Activated naive CD8-positive, alpha-beta T cell treated with anti-CD3 and anti-CD28 coated beads, Interleukin-2, amount 50 U/mL, for 24 hours (primary cell): Measurements from ENCODE around the gene PARP1.
"Not testable (repeated sequence)": the region's sequence is repeated elsewhere in the genome, so short reads cannot be mapped to it uniquely, and the experiment has no call there.

Experiments
- ATAC-seq: fragments of 150-1000 bp; cut with Tn5 transposase; one replicate; pipeline ENCODE4 v1.10.0; 2021
- DNase-seq: peaks from one replicate; pipeline ENCODE4 v3.0.0; 2021
- H3K27ac Mint-ChIP-seq: one replicate; pipeline ENCODE4 v1.8.0; 2021; ENCODE audit warnings: mild to moderate bottlenecking, mixed read lengths
- H3K27me3 Mint-ChIP-seq: one replicate; pipeline ENCODE4 v1.8.0; 2021; ENCODE audit warnings: mixed read lengths
- H3K36me3 Mint-ChIP-seq: one replicate; pipeline ENCODE4 v1.8.0; 2021; ENCODE audit warnings: low read depth, mixed read lengths
- H3K4me1 Mint-ChIP-seq: one replicate; pipeline ENCODE4 v1.8.0; 2021; ENCODE audit warnings: mixed read lengths
- H3K4me3 Mint-ChIP-seq: one replicate; pipeline ENCODE4 v1.8.0; 2021; ENCODE audit warnings: mild to moderate bottlenecking, moderate library complexity, mixed read lengths
- H3K9me3 Mint-ChIP-seq: one replicate; pipeline ENCODE4 v1.8.0; 2021; ENCODE audit warnings: mixed read lengths

PARP1 gene

DNA sequence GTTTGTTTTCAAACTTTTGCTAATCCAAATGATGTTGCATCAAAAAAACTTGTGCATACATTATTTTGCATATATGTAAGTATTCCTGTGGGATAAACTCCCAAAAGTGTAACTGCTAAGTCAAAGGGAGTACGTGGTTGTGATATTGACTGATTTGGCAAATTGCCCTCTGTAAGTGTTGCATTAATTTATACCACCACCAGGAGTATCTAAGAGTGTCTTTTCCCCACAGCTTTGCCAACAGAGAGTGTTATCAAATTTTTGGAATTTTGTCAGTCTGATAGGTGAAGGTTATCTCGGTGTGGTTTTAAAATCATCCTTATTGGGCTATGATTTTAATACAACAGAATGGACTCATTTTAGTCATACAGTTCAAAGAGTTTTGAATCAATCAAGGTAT is 30.1 kb upstream of the PARP1 start:
- peaks cover 3% of the 10 kb centered on the region for H3K9me3 Mint-ChIP-seq
- ATAC-seq (no peak), DNase-seq (no peak)
- H3K27ac Mint-ChIP-seq = no peak overlapping the region
- no peaks in the 10 kb centered on the region for H3K36me3 Mint-ChIP-seq
- H3K4me1 Mint-ChIP-seq = no peaks in the 10 kb centered on the region
- H3K4me3 Mint-ChIP-seq = no peak overlapping the region
- H3K27me3 Mint-ChIP-seq = no peaks in the 10 kb centered on the region

DNA sequence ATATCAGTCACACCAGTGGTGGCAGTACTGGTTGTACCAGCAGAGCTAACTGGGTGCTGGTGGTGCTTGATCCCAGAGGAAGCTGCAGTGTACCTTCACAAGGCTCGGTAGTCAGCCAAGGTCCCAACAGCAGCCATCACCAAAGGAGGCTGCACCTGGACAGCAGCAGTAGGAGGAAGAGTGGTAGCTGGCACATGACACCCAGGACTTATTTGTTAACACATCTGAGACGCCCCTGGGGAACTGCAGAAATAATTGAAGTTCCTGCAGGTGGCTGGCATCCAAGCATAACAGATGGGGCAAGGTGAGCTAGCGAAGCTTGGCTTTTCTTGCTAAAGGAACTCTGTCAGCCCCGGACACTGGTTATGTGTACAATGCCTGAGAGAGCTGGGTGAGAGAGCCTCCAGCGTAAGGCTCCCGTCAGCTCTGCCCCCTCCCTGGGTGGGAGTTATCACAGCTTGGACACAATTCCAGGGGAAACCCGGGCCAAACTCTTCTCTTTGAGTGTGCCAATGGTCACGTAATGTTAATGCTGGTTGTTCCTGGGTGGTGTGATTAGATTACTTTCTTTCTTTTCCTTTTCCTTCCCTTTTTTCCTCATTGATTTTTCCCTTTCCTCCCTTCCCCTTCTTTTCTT is 29.1 kb upstream of the PARP1 start:
- no peak overlapping the region for H3K4me3 Mint-ChIP-seq
- no peaks in the 10 kb centered on the region for H3K27me3 Mint-ChIP-seq
- DNase-seq = no peak
- H3K27ac Mint-ChIP-seq = no peak overlapping the region
- peaks cover 3% of the 10 kb centered on the region for H3K9me3 Mint-ChIP-seq
- H3K36me3 Mint-ChIP-seq = no peaks in the 10 kb centered on the region
- no peaks in the 10 kb centered on the region for H3K4me1 Mint-ChIP-seq
- ATAC-seq = peak; percentile 43

DNA sequence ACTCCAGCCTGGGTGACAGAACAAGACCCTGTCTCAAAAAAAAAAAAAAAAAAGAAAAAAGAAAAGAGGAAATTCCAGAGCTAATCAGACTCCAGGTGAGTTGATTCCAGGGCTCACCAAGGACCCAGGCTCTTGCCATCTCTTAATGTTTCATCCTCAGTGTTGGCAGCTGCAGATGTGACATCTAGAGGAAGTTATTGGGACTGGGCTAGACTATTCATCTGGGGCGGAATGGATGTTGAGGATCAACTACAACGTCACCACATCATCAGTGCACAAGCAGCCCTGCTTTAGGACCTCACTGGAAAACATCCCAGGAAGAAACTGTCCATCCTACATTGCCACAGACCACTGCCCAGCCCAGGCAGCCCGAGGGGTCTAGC is 28.6 kb upstream of the PARP1 start:
- H3K27ac Mint-ChIP-seq = no peak overlapping the region
- no peak for ATAC-seq
- no peak for DNase-seq
- no peak overlapping the region for H3K4me3 Mint-ChIP-seq
- H3K4me1 Mint-ChIP-seq = no peaks in the 10 kb centered on the region
- H3K27me3 Mint-ChIP-seq = no peaks in the 10 kb centered on the region
- H3K36me3 Mint-ChIP-seq = no peaks in the 10 kb centered on the region
- peaks cover 3% of the 10 kb centered on the region for H3K9me3 Mint-ChIP-seq

DNA sequence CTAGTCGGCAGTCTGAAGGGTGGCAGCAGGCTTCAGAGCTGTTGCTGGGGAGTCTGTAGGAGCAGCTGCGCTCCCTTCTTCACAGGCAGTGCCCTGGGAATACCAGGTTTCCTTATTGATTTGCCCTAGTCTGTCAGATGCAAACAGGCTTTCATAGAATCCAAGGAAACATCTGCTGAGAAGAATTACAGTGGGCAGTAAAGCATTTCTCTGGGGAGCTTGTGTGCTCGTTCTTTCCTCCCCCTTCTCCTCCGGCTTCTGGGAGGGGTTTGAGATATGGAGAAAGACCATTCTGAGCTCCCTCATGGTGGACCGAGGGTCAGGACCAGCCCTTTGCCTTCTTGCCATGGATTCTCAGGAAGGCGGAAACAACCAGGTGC is 25.4 kb upstream of the PARP1 start:
- Mint-ChIP-seq H3K9me3 (peaks cover 2% of the 10 kb centered on the region), H3K36me3 (no peaks in the 10 kb centered on the region), H3K4me1 (peaks cover 13% of the 10 kb centered on the region), H3K27ac (no peak overlapping the region), H3K4me3 (no peak overlapping the region), H3K27me3 (no peaks in the 10 kb centered on the region)
- no peak for ATAC-seq
- DNase-seq = no peak

DNA sequence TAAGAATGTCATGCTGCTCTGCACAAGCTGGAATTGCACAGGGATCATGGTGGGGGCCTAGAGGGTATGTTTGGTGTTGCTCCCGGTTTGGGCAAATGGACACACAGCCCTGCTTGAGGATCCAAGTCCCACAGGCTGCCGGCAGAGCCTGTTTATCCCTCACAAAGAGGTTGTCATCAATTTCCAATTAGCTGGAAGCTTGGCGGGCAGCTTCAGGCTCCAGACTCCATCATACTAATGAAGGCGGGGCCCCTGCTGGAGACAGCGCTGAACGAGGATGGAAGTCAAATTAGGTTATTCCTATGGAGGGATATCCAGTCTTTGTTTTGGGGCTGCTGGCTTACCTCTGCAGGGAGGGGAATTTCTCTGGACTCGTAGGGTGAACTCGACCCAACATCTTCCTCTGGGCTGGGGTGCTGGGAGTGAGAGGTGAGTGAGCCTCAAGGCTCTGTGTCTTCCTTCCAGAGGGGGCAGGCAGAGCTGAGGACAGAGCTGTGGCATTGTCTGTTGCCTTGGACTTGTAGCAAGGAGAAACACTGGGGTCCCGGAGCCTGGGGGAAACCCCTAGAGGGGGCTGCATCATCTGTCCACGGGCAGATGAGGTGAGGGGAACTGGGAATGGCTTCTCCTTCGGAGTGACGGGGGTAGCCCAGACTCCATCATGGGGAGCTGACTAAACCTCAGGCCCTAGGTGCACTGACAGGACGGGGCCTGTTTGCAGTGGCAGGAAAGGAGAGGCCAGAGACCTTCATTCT is 24.9 kb upstream of the PARP1 start:
- no peak overlapping the region for H3K4me3 Mint-ChIP-seq
- no peak overlapping the region for H3K27ac Mint-ChIP-seq
- H3K9me3 Mint-ChIP-seq = no peaks in the 10 kb centered on the region
- DNase-seq (no peak), ATAC-seq (no peak)
- peaks cover 14% of the 10 kb centered on the region for H3K4me1 Mint-ChIP-seq
- H3K27me3 Mint-ChIP-seq = no peaks in the 10 kb centered on the region
- H3K36me3 Mint-ChIP-seq = no peaks in the 10 kb centered on the region

DNA sequence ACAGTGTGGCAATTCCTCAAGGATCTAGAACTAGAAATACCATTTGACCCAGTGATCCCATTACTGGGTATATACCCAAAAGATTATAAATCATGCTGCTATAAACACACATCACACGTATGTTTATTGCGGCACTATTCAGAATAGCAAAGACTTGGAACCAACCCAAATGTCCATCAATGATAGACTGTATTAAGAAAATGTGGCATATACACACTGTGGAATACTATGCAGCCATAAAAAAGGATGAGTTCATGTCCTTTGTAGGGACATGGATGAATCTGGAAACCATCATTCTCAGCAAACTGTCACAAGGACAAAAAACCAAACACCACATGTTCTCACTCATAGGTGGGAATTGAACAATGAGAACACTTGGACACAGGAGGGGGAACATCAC is 24.0 kb upstream of the PARP1 start:
- H3K9me3 Mint-ChIP-seq, ATAC-seq, H3K27ac Mint-ChIP-seq, H3K27me3 Mint-ChIP-seq, H3K36me3 Mint-ChIP-seq, DNase-seq, H3K4me3 Mint-ChIP-seq: not testable (repeated sequence)
- H3K4me1 Mint-ChIP-seq = peaks cover 16% of the 10 kb centered on the region

DNA sequence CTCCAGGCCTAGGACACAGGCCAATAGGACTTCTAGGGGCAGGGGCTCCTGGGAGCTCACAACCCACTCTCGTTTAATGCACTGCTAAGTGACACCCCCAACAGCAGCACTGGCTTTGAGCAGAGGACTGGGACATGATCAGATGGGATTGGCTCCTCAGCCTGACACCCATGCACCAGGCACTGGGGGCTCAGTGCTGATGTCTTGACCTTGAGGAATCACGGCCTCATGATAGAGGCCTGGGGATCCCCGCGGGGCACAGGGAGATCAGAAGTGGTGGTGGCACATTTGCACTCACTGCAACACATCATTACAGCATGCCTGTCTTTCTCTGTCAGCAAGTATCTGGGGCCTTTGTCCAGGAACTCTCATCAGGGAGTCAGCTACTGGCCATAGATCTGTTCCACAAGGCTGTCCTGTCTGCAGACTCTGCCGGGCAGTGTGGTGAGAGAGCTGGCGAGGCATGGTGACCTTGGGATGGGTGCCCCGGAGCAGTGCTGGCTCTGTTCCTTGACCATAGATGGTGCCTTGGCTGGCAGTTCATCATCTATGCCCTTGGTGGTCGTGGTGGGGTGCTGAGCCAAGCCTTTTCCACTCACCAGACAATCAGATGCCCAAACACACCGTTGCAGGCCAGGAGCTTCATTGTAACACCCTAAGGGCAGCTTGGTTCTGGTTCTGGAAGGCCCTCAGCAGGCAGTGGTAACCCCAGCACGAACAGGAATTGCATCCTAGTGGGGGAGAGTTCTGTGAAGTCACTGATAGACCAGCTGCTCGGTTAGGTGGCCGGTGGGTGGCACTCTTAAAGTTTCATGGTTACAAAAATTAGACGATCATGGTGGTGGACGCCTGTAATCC is 22.2 kb upstream of the PARP1 start:
- no peak overlapping the region for H3K27ac Mint-ChIP-seq
- no peak overlapping the region for H3K4me3 Mint-ChIP-seq
- no peaks in the 10 kb centered on the region for H3K36me3 Mint-ChIP-seq
- DNase-seq (no peak), ATAC-seq (no peak)
- H3K4me1 Mint-ChIP-seq = peaks cover 17% of the 10 kb centered on the region
- H3K9me3 Mint-ChIP-seq = no peaks in the 10 kb centered on the region
- no peaks in the 10 kb centered on the region for H3K27me3 Mint-ChIP-seq

DNA sequence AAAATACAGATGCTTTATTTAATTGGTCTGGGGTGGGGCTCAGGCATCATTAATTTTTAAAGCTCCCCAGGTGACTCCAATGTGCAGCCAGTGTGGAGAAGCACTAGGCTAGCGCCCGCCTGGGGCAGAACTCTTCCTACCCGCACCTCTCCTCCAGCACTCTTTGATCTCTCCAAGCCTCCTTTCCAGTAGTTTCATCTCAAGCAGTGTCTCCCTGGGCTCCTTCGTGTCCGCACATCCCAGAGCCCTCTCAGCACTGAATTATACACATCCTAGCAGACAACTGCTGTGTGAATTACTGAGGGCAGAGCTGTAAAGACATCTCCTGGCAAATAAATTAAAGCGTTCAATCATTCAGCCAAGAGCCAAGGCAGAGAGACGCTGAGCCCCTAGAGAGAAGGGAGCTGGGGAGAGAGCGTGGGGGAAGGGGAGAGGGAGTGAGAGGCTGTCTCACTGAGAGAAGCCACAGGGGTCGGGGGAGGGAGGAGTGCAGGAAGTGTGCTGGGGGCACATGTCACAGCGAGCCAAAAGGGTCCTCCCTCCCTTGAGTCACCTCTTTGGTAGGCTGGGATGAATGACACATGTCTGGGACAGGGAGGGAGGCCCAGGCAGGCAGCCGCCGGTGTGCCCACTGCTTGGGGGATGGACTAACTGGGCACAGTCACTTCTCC is 21.0 kb upstream of the PARP1 start:
- Mint-ChIP-seq H3K9me3 (no peaks in the 10 kb centered on the region), H3K27ac (no peak overlapping the region), H3K4me1 (peaks cover 17% of the 10 kb centered on the region), H3K4me3 (no peak overlapping the region), H3K36me3 (no peaks in the 10 kb centered on the region), H3K27me3 (no peaks in the 10 kb centered on the region)
- ATAC-seq (peak; percentile 85), DNase-seq (peak; percentile 31)

DNA sequence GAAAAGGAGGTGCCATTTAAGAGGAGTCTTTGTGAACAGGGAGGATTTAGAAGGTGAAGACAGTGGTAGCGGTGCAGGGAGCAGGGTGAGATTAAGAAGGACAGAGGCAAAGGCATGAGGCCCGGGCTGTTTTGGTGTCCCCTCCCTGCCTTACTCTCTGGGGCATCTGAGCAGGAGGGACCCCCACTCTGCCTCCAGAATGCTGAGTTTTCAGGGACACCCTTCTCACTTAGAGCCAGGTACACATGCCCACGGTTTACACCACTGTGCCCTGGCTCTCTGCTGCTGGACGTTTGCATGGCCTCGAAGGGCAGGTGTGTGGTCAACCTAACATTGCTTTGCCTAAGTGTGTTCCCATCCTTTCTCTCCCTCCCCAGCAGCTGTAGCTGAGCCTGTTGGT is 20.5 kb upstream of the PARP1 start:
- H3K27me3 Mint-ChIP-seq = no peaks in the 10 kb centered on the region
- no peaks in the 10 kb centered on the region for H3K36me3 Mint-ChIP-seq
- H3K4me1 Mint-ChIP-seq = peaks cover 17% of the 10 kb centered on the region
- DNase-seq = no peak
- H3K27ac Mint-ChIP-seq = no peak overlapping the region
- no peak overlapping the region for H3K4me3 Mint-ChIP-seq
- H3K9me3 Mint-ChIP-seq = no peaks in the 10 kb centered on the region
- ATAC-seq = no peak

DNA sequence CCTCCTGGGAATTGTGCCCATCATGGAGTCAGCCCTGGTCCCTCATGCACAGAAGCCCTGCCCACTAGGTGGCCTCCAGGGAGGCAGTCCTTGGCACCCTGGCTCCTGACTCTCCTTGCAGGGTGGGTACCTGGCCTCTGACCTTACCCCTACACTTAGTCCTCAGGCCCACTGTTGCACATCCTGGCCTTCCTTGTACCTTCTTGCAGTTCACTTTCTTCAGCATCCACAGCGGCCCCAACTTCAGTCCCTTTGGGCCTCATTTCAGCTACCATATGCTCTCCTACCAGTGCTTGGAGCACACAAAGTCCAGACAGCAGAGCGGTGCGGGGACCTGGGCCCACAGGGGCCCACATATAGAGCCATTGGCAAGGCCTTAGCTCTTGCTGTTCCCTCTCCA is 19.2 kb upstream of the PARP1 start:
- H3K36me3 Mint-ChIP-seq = no peaks in the 10 kb centered on the region
- H3K27ac Mint-ChIP-seq = no peak overlapping the region
- peaks cover 17% of the 10 kb centered on the region for H3K4me1 Mint-ChIP-seq
- no peaks in the 10 kb centered on the region for H3K9me3 Mint-ChIP-seq
- H3K4me3 Mint-ChIP-seq = no peak overlapping the region
- no peaks in the 10 kb centered on the region for H3K27me3 Mint-ChIP-seq
- DNase-seq (no peak), ATAC-seq (no peak)

DNA sequence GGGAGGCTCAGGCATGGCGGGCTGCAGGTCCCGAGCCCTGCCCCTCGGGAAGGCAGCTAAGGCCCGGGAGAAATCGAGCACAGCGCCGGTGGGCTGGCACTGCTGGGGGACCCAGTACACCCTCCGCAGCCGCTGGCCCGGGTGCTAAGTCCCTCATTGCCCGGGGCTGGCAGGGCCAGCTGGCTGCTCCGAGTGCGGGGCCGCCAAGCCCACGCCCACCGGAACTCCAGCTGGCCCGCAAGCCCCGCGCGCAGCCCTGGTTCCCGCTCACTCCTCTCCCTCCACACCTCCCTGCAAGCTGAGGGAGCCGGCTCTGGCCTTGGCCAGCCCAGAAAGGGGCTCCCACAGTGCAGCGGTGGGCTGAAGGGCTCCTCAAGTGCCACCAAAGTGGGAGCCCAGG is 18.5 kb upstream of the PARP1 start:
- not testable (repeated sequence) for H3K4me3 Mint-ChIP-seq

DNA sequence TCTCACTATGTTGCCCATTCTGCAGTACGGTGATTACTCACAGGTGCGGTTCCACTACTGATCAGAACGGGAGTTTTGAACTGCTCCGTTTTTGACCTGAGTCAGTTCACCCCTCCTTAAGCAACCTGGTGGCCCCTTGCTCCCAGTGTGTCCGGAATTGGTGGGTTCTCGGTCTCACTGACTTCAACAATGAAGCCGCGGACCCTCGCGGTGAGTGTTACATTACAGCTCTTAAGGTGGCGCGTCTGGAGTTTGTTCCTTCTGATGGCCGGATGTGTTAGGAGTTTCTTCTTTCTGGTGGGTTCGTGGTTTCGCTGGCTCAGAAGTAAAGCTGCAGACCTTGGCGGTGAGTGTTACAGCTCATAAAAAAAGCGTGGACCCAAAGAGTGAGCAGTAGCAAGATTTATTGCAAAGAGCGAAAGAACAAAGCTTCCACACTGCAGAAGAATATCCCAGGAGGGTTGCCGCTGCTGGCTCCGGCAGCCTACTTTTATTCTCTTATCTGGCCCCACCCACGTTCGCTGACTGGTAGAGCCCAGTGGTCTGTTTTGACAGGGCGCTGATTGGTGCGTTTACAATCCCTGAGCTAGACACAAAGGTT is 17.6 kb upstream of the PARP1 start:
- no peaks in the 10 kb centered on the region for H3K27me3 Mint-ChIP-seq
- H3K9me3 Mint-ChIP-seq = no peaks in the 10 kb centered on the region
- DNase-seq = peak; percentile 48
- peaks cover 17% of the 10 kb centered on the region for H3K4me1 Mint-ChIP-seq
- peak overlapping the region; percentile 76 for H3K4me3 Mint-ChIP-seq
- H3K27ac Mint-ChIP-seq = peak overlapping the region; percentile 76
- ATAC-seq = peak; percentile 47
- H3K36me3 Mint-ChIP-seq = no peaks in the 10 kb centered on the region

More for the DNA sequence above, 18.5 kb upstream of the PARP1 start:
- not testable (repeated sequence) for H3K9me3 Mint-ChIP-seq, DNase-seq, H3K27me3 Mint-ChIP-seq, ATAC-seq, H3K36me3 Mint-ChIP-seq, H3K27ac Mint-ChIP-seq
- H3K4me1 Mint-ChIP-seq = peaks cover 17% of the 10 kb centered on the region

DNA sequence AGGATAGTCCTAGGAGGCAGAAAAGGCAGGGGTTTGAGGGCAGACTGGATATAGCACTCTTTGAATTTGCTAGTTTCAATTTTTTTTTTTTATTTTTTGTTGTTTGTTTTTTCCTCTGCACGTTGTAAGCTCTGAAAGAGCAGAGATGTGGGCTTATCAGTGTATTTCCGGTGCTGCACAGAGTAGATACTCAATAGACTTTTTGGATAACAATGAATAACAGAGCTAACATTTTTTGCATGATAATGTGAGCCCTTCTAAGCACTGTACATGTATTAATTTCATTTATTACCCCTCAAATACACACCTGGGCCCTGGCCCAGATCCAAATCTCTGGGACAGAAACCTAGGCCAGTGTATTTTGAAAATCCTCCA is 17.1 kb upstream of the PARP1 start:
- no peaks in the 10 kb centered on the region for H3K27me3 Mint-ChIP-seq
- ATAC-seq (no peak), DNase-seq (no peak)
- H3K27ac Mint-ChIP-seq = no peak overlapping the region
- H3K4me1 Mint-ChIP-seq = peaks cover 17% of the 10 kb centered on the region
- no peaks in the 10 kb centered on the region for H3K36me3 Mint-ChIP-seq
- H3K4me3 Mint-ChIP-seq = no peak overlapping the region
- H3K9me3 Mint-ChIP-seq = no peaks in the 10 kb centered on the region

DNA sequence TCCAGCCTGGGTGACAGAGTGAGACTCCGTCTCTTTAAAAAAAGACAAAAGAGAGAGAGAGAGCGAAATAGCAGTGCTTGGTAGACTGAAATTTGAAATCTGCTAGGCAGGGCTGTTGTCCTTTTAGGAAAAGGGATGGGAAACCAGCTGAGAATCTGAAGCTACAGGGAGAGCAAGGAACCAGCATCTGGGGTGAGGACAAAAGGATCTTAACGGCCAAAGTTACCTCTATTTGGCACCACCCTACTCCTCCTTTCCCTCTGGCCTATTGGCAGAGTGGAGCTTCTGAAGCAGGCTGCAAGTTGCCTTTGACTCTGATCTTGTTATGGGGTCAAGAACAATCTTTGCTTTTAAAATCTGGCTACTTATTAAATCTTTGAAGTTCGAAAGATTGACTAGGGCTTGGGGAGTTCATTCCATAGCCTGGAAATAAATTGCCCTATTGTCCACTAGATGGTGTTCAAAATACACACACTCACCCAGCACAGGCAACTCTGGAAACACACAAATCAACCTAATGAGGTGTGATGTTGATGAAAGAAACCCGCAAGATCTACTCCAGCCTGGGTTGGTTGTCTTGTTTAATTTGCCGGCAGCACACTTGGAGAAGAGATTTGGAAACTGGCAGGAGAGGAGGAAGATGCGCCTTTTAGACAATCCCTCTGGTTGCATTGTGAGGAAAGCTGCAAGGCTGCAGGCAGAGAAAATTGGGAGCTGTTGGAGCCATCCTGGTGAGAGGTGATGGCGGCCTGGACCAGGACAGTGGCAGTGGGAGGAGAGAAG is 16.5 kb upstream of the PARP1 start:
- H3K27ac Mint-ChIP-seq = no peak overlapping the region
- H3K4me1 Mint-ChIP-seq = peaks cover 13% of the 10 kb centered on the region
- ATAC-seq (peak; percentile 55), DNase-seq (no peak)
- H3K9me3 Mint-ChIP-seq = no peaks in the 10 kb centered on the region
- no peaks in the 10 kb centered on the region for H3K27me3 Mint-ChIP-seq
- H3K4me3 Mint-ChIP-seq = no peak overlapping the region
- H3K36me3 Mint-ChIP-seq = no peaks in the 10 kb centered on the region
